Mesendoderm (in vitro differentiated cells): Measurements from ENCODE around the gene GM2A. TPM values are rescaled to one million over a fixed set of nuclear protein-coding genes. Genes with fewer than 3 reads are reported as not detected.

ENCODE experiments used
- DNase-seq: peaks from one replicate; pipeline ENCODE4 v3.0.0; 2013
- H2AK5ac ChIP-seq: 2 replicates; pipeline ENCODE4 v1.6.1; 2013; ENCODE audit warnings: low read length, inconsistent platforms
- H2BK120ac ChIP-seq: 2 replicates; pipeline ENCODE4 v1.6.1; 2013; ENCODE audit warnings: low read depth, mild to moderate bottlenecking, low read length, moderate library complexity, mixed read lengths
- H2BK15ac ChIP-seq: replicated peaks from 2 replicates; pipeline ENCODE4 v1.6.1; 2013; ENCODE audit warnings: low read depth, mild to moderate bottlenecking, moderate library complexity
- H2BK5ac ChIP-seq: 2 replicates; pipeline ENCODE4 v1.6.1; 2013; ENCODE audit warnings: low read length, inconsistent platforms
- H3K18ac ChIP-seq: 2 replicates; pipeline ENCODE4 v1.6.1; 2013; ENCODE audit warnings: mild to moderate bottlenecking, low read length, mixed read lengths
- H3K23ac ChIP-seq: one replicate; pipeline ENCODE4 v1.6.1; 2013; ENCODE audit warnings: low read length
- H3K27ac ChIP-seq: 2 replicates; pipeline ENCODE4 v1.5.1; 2013; ENCODE audit warnings: low read depth, mild to moderate bottlenecking, inconsistent platforms, low read length, moderate library complexity
- H3K27me3 ChIP-seq: 2 replicates; pipeline ENCODE4 v1.6.1; 2013; ENCODE audit warnings: low read length, control low read depth, mild to moderate bottlenecking, inconsistent platforms; ENCODE audit not compliant: insufficient read depth, poor library complexity
- H3K36me3 ChIP-seq: 2 replicates; pipeline ENCODE4 v1.6.1; 2013; ENCODE audit warnings: low read length, inconsistent platforms; ENCODE audit not compliant: control insufficient read depth, insufficient read depth
- H3K4ac ChIP-seq: one replicate; pipeline ENCODE4 v1.6.1; 2013; ENCODE audit warnings: low read depth, mild to moderate bottlenecking, low read length, moderate library complexity
- H3K4me1 ChIP-seq: 2 replicates; pipeline ENCODE4 v1.6.1; 2013; ENCODE audit warnings: low read depth, low read length, inconsistent platforms; ENCODE audit not compliant: control insufficient read depth
- H3K4me2 ChIP-seq: 2 replicates; pipeline ENCODE4 v1.6.1; 2013; ENCODE audit warnings: low read length
- H3K4me3 ChIP-seq: 2 replicates; pipeline ENCODE4 v1.5.1; 2013; ENCODE audit warnings: mild to moderate bottlenecking, low read length
- H3K56ac ChIP-seq: one replicate; pipeline ENCODE4 v1.6.1; 2013; ENCODE audit warnings: low read length
- H3K79me1 ChIP-seq: 2 replicates; pipeline ENCODE4 v1.6.1; 2013; ENCODE audit warnings: low read length, inconsistent platforms
- H3K79me2 ChIP-seq: 2 replicates; pipeline ENCODE4 v1.6.1; 2013; ENCODE audit warnings: mild to moderate bottlenecking, low read length; ENCODE audit not compliant: control insufficient read depth, insufficient read depth
- H3K9ac ChIP-seq: 2 replicates; pipeline ENCODE4 v1.6.1; 2013; ENCODE audit warnings: low read length, inconsistent platforms
- H4K5ac ChIP-seq: one replicate; pipeline ENCODE4 v1.6.1; 2013; ENCODE audit warnings: low read length
- H4K8ac ChIP-seq: one replicate; pipeline ENCODE4 v1.6.1; 2013; ENCODE audit warnings: low read depth, mild to moderate bottlenecking, control low read depth, low read length, moderate library complexity
- WGBS: extraction: QIAGEN DNeasy Blood & Tissue Kit; methylation state at CpG from one replicate; pipeline ENCODE4 v1.1.7; 2013; ENCODE audit warnings: low lambda C conversion rate, missing lambda C conversion rate; ENCODE audit not compliant: insufficient coverage; ENCODE audit errors: extremely low coverage; 5-methylcytosine and 5-hydroxymethylcytosine counted together
- polyA plus RNA-seq, 2 experiments: library from polyadenylated mRNA; stranded (reverse); fragments of 200-250 nt; gene quantifications; one replicate each; pipeline ENCODE4 v1.2.3, GENCODE V29; 2013

Gene GM2A
- 18.3 TPM for polyA plus RNA-seq (2013, experiment 1 of 2)
- polyA plus RNA-seq (2013, experiment 2 of 2): 17.9 TPM

GRCh38 chr5:151252762-151253604 lies at the start of gene GM2A:
GM2A (plus strand) TSS chr5:151253185; CDS start chr5:151253217, 32 bp downstream.
- H4K8ac ChIP-seq: peak within 1 kb of the TSS; percentile 78
- peak; percentile 100 for DNase-seq
- H4K5ac ChIP-seq: no peak within 1 kb of the TSS
- no peak within 1 kb of the TSS for H2BK120ac ChIP-seq
- peak within 1 kb of the TSS; percentile 47 for H3K4me3 ChIP-seq
- H2BK15ac ChIP-seq: no peak within 1 kb of the TSS
- H3K4ac ChIP-seq: peak within 1 kb of the TSS; percentile 22
- no peaks in the 10 kb centered on the region for H3K27me3 ChIP-seq
- peak within 1 kb of the TSS; percentile 86 for H3K56ac ChIP-seq
- H3K4me1 ChIP-seq: peaks cover 4% of the 10 kb centered on the region
- peak within 1 kb of the TSS; percentile 85 for H3K4me2 ChIP-seq
- no peaks in the 10 kb centered on the region for H3K79me2 ChIP-seq
- H3K18ac ChIP-seq: peak within 1 kb of the TSS; percentile 42
- no peak within 1 kb of the TSS for H3K27ac ChIP-seq
- H3K79me1 ChIP-seq: peaks cover 5% of the 10 kb centered on the region
- peak within 1 kb of the TSS; percentile 75 for H3K9ac ChIP-seq
- no peak within 1 kb of the TSS for H2AK5ac ChIP-seq
- H3K23ac ChIP-seq: peak within 1 kb of the TSS; percentile 48
- H2BK5ac ChIP-seq: peak within 1 kb of the TSS; percentile 3
- no CpG with 5 or more reads among the region's 52 CpGs for WGBS
- no peaks in the 10 kb centered on the region for H3K36me3 ChIP-seq

- H3K18ac ChIP-seq: no peak overlapping the region
- H3K27ac ChIP-seq: no peak overlapping the region
- H2BK15ac ChIP-seq: no peak overlapping the region
- H2AK5ac ChIP-seq: no peak overlapping the region
- H3K4me1 ChIP-seq: no peaks in the 10 kb centered on the region
- WGBS: no CpG with 5 or more reads among the region's 5 CpGs
- H3K4ac ChIP-seq: no peak overlapping the region
- no peak overlapping the region for H2BK120ac ChIP-seq
- no peaks in the 10 kb centered on the region for H3K36me3 ChIP-seq
- DNase-seq: no peak
- no peaks in the 10 kb centered on the region for H3K27me3 ChIP-seq
- H3K4me2 ChIP-seq: no peak overlapping the region
- H3K9ac ChIP-seq: no peak overlapping the region
- no peak overlapping the region for H3K56ac ChIP-seq
- no peak overlapping the region for H3K4me3 ChIP-seq
- H3K79me2 ChIP-seq: no peaks in the 10 kb centered on the region
- no peak overlapping the region for H3K23ac ChIP-seq
- no peak overlapping the region for H2BK5ac ChIP-seq
- no peaks in the 10 kb centered on the region for H3K79me1 ChIP-seq
- no peak overlapping the region for H4K5ac ChIP-seq
- no peak overlapping the region for H4K8ac ChIP-seq
Observed at GRCh38 chr5:151204051-151204450, 48.9 kb upstream of the GM2A start.

- no peak overlapping the region for H3K4me2 ChIP-seq
- no peak overlapping the region for H2AK5ac ChIP-seq
- no peak overlapping the region for H3K27ac ChIP-seq
- H3K4me1 ChIP-seq: no peaks in the 10 kb centered on the region
- no peak overlapping the region for H3K23ac ChIP-seq
- H3K36me3 ChIP-seq: no peaks in the 10 kb centered on the region
- H4K5ac ChIP-seq: no peak overlapping the region
- H2BK15ac ChIP-seq: no peak overlapping the region
- no peak overlapping the region for H4K8ac ChIP-seq
- WGBS: no CpG with 5 or more reads among the region's 10 CpGs
- no peak overlapping the region for H3K4me3 ChIP-seq
- no peaks in the 10 kb centered on the region for H3K79me1 ChIP-seq
- no peaks in the 10 kb centered on the region for H3K79me2 ChIP-seq
- H3K18ac ChIP-seq: no peak overlapping the region
- H2BK120ac ChIP-seq: no peak overlapping the region
- no peak for DNase-seq
- no peak overlapping the region for H3K56ac ChIP-seq
- H3K4ac ChIP-seq: no peak overlapping the region
- no peak overlapping the region for H3K9ac ChIP-seq
- H3K27me3 ChIP-seq: no peaks in the 10 kb centered on the region
- no peak overlapping the region for H2BK5ac ChIP-seq
Observed at GRCh38 chr5:151205411-151205810, 47.6 kb upstream of the GM2A start.

GRCh38 chr5:151208481-151208914 lies 44.5 kb upstream of the GM2A start:
- Histone ChIP-seq H2BK5ac (no peak overlapping the region), H2BK120ac (no peak overlapping the region), H3K4ac (no peak overlapping the region), H2AK5ac (no peak overlapping the region), H3K27me3 (no peaks in the 10 kb centered on the region), H3K18ac (no peak overlapping the region), H3K4me2 (no peak overlapping the region), H3K79me2 (no peaks in the 10 kb centered on the region), H3K9ac (no peak overlapping the region), H3K27ac (no peak overlapping the region), H3K79me1 (no peaks in the 10 kb centered on the region), H4K5ac (no peak overlapping the region), H3K36me3 (no peaks in the 10 kb centered on the region), H2BK15ac (no peak overlapping the region), H4K8ac (no peak overlapping the region), H3K23ac (no peak overlapping the region), H3K4me1 (peaks cover under 1% of the 10 kb centered on the region), H3K56ac (no peak overlapping the region), H3K4me3 (no peak overlapping the region)
- no peak for DNase-seq
- no CpG with 5 or more reads among the region's 5 CpGs for WGBS

- Histone ChIP-seq H3K79me1 (no peaks in the 10 kb centered on the region), H4K8ac (no peak overlapping the region), H2BK15ac (no peak overlapping the region), H3K56ac (no peak overlapping the region), H2BK120ac (no peak overlapping the region), H3K27ac (no peak overlapping the region), H3K4me1 (peaks cover 3% of the 10 kb centered on the region), H3K4me3 (no peak overlapping the region), H3K23ac (no peak overlapping the region), H4K5ac (no peak overlapping the region), H3K4ac (no peak overlapping the region), H3K4me2 (no peak overlapping the region), H3K18ac (no peak overlapping the region), H3K27me3 (no peaks in the 10 kb centered on the region), H3K36me3 (no peaks in the 10 kb centered on the region), H3K9ac (no peak overlapping the region), H2BK5ac (no peak overlapping the region), H2AK5ac (no peak overlapping the region), H3K79me2 (no peaks in the 10 kb centered on the region)
- DNase-seq: no peak
- WGBS: no CpG with 5 or more reads among the region's 3 CpGs
Observed at GRCh38 chr5:151212406-151212798, 40.6 kb upstream of the GM2A start.
